Urinary bladder (tissue), 4 donors: Measurements from ENCODE around the gene VGF. TPM values are rescaled to one million over a fixed set of nuclear protein-coding genes. Genes with fewer than 3 reads are reported as not detected.

Experiments
- DNase-seq: peaks from one replicate; pipeline ENCODE4 v3.0.0-alpha.2; 2015; ENCODE audit errors: extremely low spot score
- H3K27ac ChIP-seq: one replicate; pipeline ENCODE4 v1.5.1; 2013; ENCODE audit warnings: low read depth, mild to moderate bottlenecking, moderate library complexity
- H3K36me3 ChIP-seq: one replicate; pipeline ENCODE4 v1.6.1; 2013; ENCODE audit warnings: mild to moderate bottlenecking, moderate library complexity; ENCODE audit not compliant: insufficient read depth
- H3K4me1 ChIP-seq: one replicate; pipeline ENCODE4 v1.6.1; 2013; ENCODE audit warnings: mild to moderate bottlenecking, moderate library complexity; ENCODE audit not compliant: insufficient read depth
- H3K4me3 ChIP-seq: one replicate; pipeline ENCODE4 v1.5.1; 2013; ENCODE audit warnings: low read depth, low read length
- WGBS: extraction: QIAGEN DNeasy Blood & Tissue Kit; methylation state at CpG from one replicate; pipeline ENCODE4 v1.1.7; 2013; 5-methylcytosine and 5-hydroxymethylcytosine counted together
- polyA plus RNA-seq: library from polyadenylated mRNA; stranded (reverse); fragments of 200-250 nt; gene quantifications from one replicate; pipeline ENCODE4 v1.2.3, GENCODE V29; 2013
- total RNA-seq: library from RNA; depleted of rRNA; stranded (reverse); fragments of >200 nt; gene quantifications from one replicate; pipeline ENCODE4 v1.2.3, GENCODE V29; 2014
- donor health status: healthy with polysubstance abuse.
- donor health status: healthy.

The VGF gene
- total and polyA plus RNA-seq, 2 donors: 0.18 TPM; not detected in 1

DNA sequence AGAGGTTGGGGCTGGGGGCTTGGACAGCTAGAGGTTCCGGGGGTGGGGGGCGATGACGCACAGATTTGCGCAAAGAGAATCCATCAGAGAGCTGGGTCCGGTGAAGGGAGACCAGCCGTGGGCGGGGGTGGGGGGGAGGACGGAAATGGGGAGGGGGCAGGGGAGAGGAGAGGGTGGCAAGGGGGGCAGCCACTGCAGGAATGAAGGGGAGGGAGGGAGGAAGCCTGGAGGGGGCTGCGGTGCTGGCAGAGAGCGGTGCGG lies 1.2 kb upstream of the VGF start:
- WGBS: under 1% methylated on average over 11 of the region's 11 CpGs
- peaks cover 3% of the 10 kb centered on the region for H3K4me1 ChIP-seq
- DNase-seq: no peak

GRCh38 chr7:101165958-101166647 lies 734 bp upstream of the VGF start:
- H3K36me3 ChIP-seq: no peaks in the 10 kb centered on the region
- no peak overlapping the region for H3K27ac ChIP-seq
- 1% methylated on average over 38 of the region's 38 CpGs for WGBS
- no peak for DNase-seq
- H3K4me1 ChIP-seq: peaks cover 3% of the 10 kb centered on the region
- H3K4me3 ChIP-seq: no peak overlapping the region

More for the DNA sequence above, 1.2 kb upstream of the VGF start:
- H3K36me3 ChIP-seq: no peaks in the 10 kb centered on the region
- no peak overlapping the region for H3K27ac ChIP-seq
- no peak overlapping the region for H3K4me3 ChIP-seq

- 2% methylated on average over 75 of the region's 75 CpGs for WGBS
- H3K36me3 ChIP-seq: peaks cover 2% of the 10 kb centered on the region
- peak overlapping the region; percentile 30 for H3K4me3 ChIP-seq
- H3K27ac ChIP-seq: no peak overlapping the region
- H3K4me1 ChIP-seq: peaks cover 3% of the 10 kb centered on the region
- no peak for DNase-seq
These were observed 1.1 kb downstream of the VGF start for GRCh38 chr7:101164071-101164840.

- no peak for DNase-seq
- Histone ChIP-seq H3K4me1 (peaks cover 3% of the 10 kb centered on the region), H3K36me3 (peaks cover 2% of the 10 kb centered on the region), H3K27ac (no peak overlapping the region), H3K4me3 (peak overlapping the region; percentile 30)
- under 1% methylated on average over 91 of the region's 92 CpGs for WGBS
These were observed 1.9 kb downstream of the VGF start for GRCh38 chr7:101163279-101164070.

- Histone ChIP-seq H3K4me1 (peaks cover 3% of the 10 kb centered on the region), H3K27ac (no peak overlapping the region), H3K36me3 (peaks cover 2% of the 10 kb centered on the region), H3K4me3 (peak overlapping the region; percentile 30)
- no peak for DNase-seq
- 3% methylated on average over 74 of the region's 74 CpGs for WGBS
These were observed 2.7 kb downstream of the VGF start for GRCh38 chr7:101162551-101163278.

DNA sequence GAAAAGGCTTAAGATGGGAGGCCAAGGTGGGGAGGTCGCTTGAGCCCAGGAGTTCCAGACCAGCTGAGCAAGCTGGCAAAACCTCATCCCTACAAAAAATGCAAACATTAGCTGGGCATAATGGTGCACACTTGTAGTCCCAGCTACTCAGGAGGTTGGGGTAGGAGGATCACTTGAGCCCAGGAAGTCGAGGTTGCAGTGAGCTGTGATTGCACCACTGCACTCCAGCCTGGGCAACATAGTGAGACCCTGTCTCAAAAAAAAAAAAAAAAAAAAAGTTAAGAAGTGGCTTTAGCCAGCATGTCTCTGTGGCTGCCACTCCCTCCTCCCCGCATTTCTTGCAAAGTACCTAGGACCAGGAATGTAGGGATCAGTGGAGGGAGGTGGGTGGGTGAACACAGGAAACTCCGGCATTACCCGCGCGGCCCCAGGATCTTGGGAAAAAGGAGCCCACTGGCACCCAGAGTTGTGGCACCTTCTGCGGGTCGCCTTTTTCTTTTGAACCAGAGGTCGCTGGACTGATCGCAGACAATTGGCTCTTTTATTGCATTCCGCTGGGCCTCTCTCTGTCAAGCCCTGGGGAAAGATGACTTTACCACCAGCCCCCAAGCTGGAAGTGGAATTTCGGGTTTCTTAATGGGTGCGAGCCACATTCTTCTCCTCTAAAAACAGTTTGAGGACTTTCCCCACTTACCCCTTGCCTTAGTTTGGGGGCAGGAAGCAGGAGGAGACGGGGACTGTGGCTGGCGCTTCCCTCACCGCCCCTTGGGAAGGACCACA lies 3.5 kb downstream of the VGF start:
- WGBS: 80% methylated on average over 17 of the region's 17 CpGs
- no peak overlapping the region for H3K4me3 ChIP-seq
- H3K4me1 ChIP-seq: peaks cover 3% of the 10 kb centered on the region
- no peak overlapping the region for H3K27ac ChIP-seq
- DNase-seq: no peak
- peaks cover 2% of the 10 kb centered on the region for H3K36me3 ChIP-seq

- peaks cover 2% of the 10 kb centered on the region for H3K36me3 ChIP-seq
These were observed 4.5 kb downstream of the VGF start for GRCh38 chr7:101160910-101161309.

GRCh38 chr7:101159696-101160674 lies 5.4 kb downstream of the VGF start:
- 77% methylated on average over 31 of the region's 31 CpGs for WGBS
- H3K4me3 ChIP-seq: no peak overlapping the region
- H3K27ac ChIP-seq: no peak overlapping the region
- peaks cover 2% of the 10 kb centered on the region for H3K36me3 ChIP-seq
- no peak for DNase-seq
- peaks cover 3% of the 10 kb centered on the region for H3K4me1 ChIP-seq

More at GRCh38 chr7:101160910-101161309, 4.5 kb downstream of the VGF start:
- Histone ChIP-seq H3K27ac (no peak overlapping the region), H3K4me3 (no peak overlapping the region), H3K4me1 (peaks cover 3% of the 10 kb centered on the region)
- DNase-seq: no peak

- DNase-seq: no peak
- 87% methylated on average over 14 of the region's 14 CpGs for WGBS
- Histone ChIP-seq H3K27ac (no peak overlapping the region), H3K36me3 (peaks cover 2% of the 10 kb centered on the region), H3K4me3 (no peak overlapping the region), H3K4me1 (no peaks in the 10 kb centered on the region)
These were observed 8.3 kb downstream of the VGF start for GRCh38 chr7:101156866-101157589.

GRCh38 chr7:101156277-101156676 lies 9.1 kb downstream of the VGF start:
- H3K36me3 ChIP-seq: peaks cover 2% of the 10 kb centered on the region
- 70% methylated on average over 6 of the region's 6 CpGs for WGBS
- no peak overlapping the region for H3K4me3 ChIP-seq
- H3K27ac ChIP-seq: no peak overlapping the region
- no peak for DNase-seq
- no peaks in the 10 kb centered on the region for H3K4me1 ChIP-seq

GRCh38 chr7:101155303-101155702 lies 10.1 kb downstream of the VGF start:
- Histone ChIP-seq H3K4me3 (peak overlapping the region; percentile 82), H3K4me1 (no peaks in the 10 kb centered on the region), H3K27ac (no peak overlapping the region), H3K36me3 (peaks cover 2% of the 10 kb centered on the region)
- DNase-seq: no peak
- WGBS: 53% methylated on average over 4 of the region's 4 CpGs
